HepG2 (cell line): ENCODE results near the gene NTN5. TPM values are rescaled to one million over a fixed set of nuclear protein-coding genes. Genes with fewer than 3 reads are reported as not detected.

Source experiments
- GLI4 ChIP-seq: sonication (generic); formaldehyde crosslinking; IDR thresholded peaks from 2 replicates; pipeline ENCODE4 v1.5.1; 2020; ENCODE audit warnings: missing genetic modification reagents, mild to moderate bottlenecking, moderate library complexity, borderline replicate concordance
- HDAC1 ChIP-seq: sonication (generic); formaldehyde crosslinking; IDR thresholded peaks from 2 replicates; pipeline ENCODE4 v1.5.1; 2020; ENCODE audit warnings: mild to moderate bottlenecking, missing genetic modification reagents
- HNRNPLL ChIP-seq: fragments of 200-400 bp; formaldehyde crosslinking; IDR thresholded peaks from 2 replicates; pipeline ENCODE4 v1.6.1; 2017; ENCODE audit warnings: mild to moderate bottlenecking, low read depth, low read length; ENCODE audit not compliant: poor library complexity, severe bottlenecking
- HOMEZ ChIP-seq: IDR thresholded peaks from 2 replicates; pipeline ENCODE4 v1.6.1; 2016; ENCODE audit warnings: low read depth
- KLF9 ChIP-seq: IDR thresholded peaks from 2 replicates; pipeline ENCODE4 v1.6.1; 2016; ENCODE audit warnings: low read depth
- PAXIP1 ChIP-seq: sonication (generic); formaldehyde crosslinking; conservative IDR thresholded peaks from 2 replicates; pipeline ENCODE4 v1.4.0; 2020; ENCODE audit warnings: mild to moderate bottlenecking, missing genetic modification reagents, moderate library complexity
- PITX1 ChIP-seq: sonication (generic); formaldehyde crosslinking; IDR thresholded peaks from 2 replicates; pipeline ENCODE4 v1.5.1; 2020; ENCODE audit warnings: mild to moderate bottlenecking, missing genetic modification reagents
- POLR2AphosphoS5 ChIP-seq: IDR thresholded peaks from 2 replicates; pipeline ENCODE4 v1.6.1; 2012; ENCODE audit warnings: low read depth, low read length
- PTBP1 ChIP-seq: fragments of 200-400 bp; formaldehyde crosslinking; IDR thresholded peaks from 2 replicates; pipeline ENCODE4 v1.6.1; 2018; ENCODE audit warnings: low read length, low read depth; ENCODE audit not compliant: poor library complexity, severe bottlenecking
- RARG ChIP-seq: sonication (generic); formaldehyde crosslinking; IDR thresholded peaks from 2 replicates; pipeline ENCODE4 v1.4.0; 2020; ENCODE audit warnings: low read depth, mild to moderate bottlenecking, missing genetic modification reagents
- RFX5 ChIP-seq: IDR thresholded peaks from 2 replicates; pipeline ENCODE4 v1.6.1; 2011; ENCODE audit warnings: low read depth, low read length, improper control_type of control experiment
- ZBTB38 ChIP-seq: sonication (generic); formaldehyde crosslinking; IDR thresholded peaks from 2 replicates; pipeline ENCODE4 v1.5.1; 2020; ENCODE audit warnings: mild to moderate bottlenecking, missing genetic modification reagents
- ZBTB7A ChIP-seq: sonication (generic); formaldehyde crosslinking; IDR thresholded peaks from 2 replicates; pipeline ENCODE4 v1.8.0; 2022; ENCODE audit warnings: mild to moderate bottlenecking, missing genetic modification reagents
- ZNF468 ChIP-seq: sonication (generic); formaldehyde crosslinking; IDR thresholded peaks from 2 replicates; pipeline ENCODE4 v1.8.0; 2022; ENCODE audit warnings: mild to moderate bottlenecking, moderate library complexity, missing genetic modification reagents
- ZNF672 ChIP-seq: sonication (generic); formaldehyde crosslinking; IDR thresholded peaks from 2 replicates; pipeline ENCODE4 v1.8.1; 2022; ENCODE audit warnings: missing genetic modification reagents
- ZNF703 ChIP-seq: sonication (generic); formaldehyde crosslinking; IDR thresholded peaks from 2 replicates; pipeline ENCODE4 v1.5.1; 2020; ENCODE audit warnings: missing genetic modification reagents, mild to moderate bottlenecking, moderate library complexity, borderline replicate concordance
- ZNF839 ChIP-seq: sonication (generic); formaldehyde crosslinking; IDR thresholded peaks from 2 replicates; pipeline ENCODE4 v1.4.0; 2020; ENCODE audit warnings: missing genetic modification reagents, mild to moderate bottlenecking, borderline replicate concordance
- polyA plus RNA-seq, 8 experiments: library from polyadenylated mRNA; depleted of rRNA in 3 of 8; stranded (reverse) in 7 of 8; unstranded in 1 of 8; fragments of >200 nt; fragmentation: Illumina TruSeq in 4 of 8; extraction: Trizol in 4 of 8; gene quantifications; 2 replicates each; pipeline versions ENCODE4 v1.2.1 to v1.2.3, GENCODE V29; 2011 to 2016; ENCODE audit warnings: low read depth in 4 of 8, missing spikeins in 1 of 8, mixed read lengths in 1 of 8; ENCODE audit not compliant: insufficient read depth in 1 of 8
- total RNA-seq, 5 experiments: library from RNA; depleted of rRNA; stranded (reverse); fragments of >200 nt; fragmentation: Illumina TruSeq; extraction: Trizol; gene quantifications; 2 replicates each; pipeline ENCODE4 v1.2.3, GENCODE V29; 2016; ENCODE audit warnings: low read depth in 1 of 5
- TF ChIP-seq, protein P1 (sequence below): IDR thresholded peaks from 2 replicates; pipeline ENCODE4 v1.6.1; 2016
- TF ChIP-seq, protein P2 (sequence below): IDR thresholded peaks from 2 replicates; pipeline ENCODE4 v1.6.1; 2016
- TF ChIP-seq, protein P3 (sequence below): fragments of 450-650 bp; IDR thresholded peaks from 2 replicates; pipeline ENCODE4 v1.6.1; 2016

The NTN5 gene
- total and polyA plus RNA-seq, 2 of the 13 experiments (the other 11 are each of a cell fraction or from before 2014, with no cell fraction given): 0.05 TPM; not detected in 1

DNA sequence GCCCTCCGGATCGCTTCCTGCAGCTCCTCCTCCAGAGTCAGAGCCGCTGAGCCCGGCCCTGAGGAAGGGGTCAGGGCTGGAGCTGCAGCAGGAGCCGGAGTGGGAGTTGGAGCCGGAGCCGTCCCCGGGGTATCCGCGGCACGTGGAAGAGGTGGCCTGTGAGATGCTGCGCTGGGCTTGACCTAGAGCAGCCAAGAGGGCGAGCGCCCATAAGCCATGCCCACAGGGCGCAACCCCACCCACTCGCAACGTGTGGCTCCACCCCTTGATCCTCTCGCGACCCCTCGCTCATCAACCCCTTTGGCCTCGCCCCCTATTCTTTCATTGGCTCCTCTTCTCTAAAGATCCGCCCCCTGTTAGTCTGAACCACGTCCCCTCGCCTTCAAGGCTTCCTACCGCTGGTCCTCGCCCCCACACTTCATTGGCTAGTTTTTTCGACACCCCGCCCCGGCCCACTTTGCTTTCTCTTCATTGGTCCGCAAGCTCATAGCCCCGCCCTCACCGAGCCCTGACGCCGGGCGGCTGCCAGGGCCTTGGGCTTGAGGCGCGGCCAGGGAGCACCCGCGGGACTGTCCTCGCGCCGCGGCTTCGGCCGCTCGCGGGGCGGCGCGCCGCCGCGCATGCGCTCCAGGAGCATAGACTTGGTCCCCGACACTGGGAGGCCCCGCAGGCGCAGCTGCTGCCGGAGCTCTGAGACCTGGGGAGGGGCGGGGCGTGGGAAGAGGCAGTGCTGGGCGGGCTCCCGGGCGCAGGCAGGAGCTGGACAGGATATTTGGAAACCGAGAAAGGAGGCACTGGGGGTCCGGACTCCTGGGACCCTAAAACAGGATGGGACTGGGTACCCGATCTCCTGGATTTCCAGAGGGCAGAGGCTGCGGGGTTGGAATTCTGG lies 41.3 kb upstream of the NTN5 start (continued):
- peak; percentile 50 for TF ChIP-seq HNRNPLL
- peak; percentile 44; the same call in 1 of the 2 replicates for TF ChIP-seq HDAC1 (CRISPR knock-in tag)
- TF ChIP-seq, protein P1, sequence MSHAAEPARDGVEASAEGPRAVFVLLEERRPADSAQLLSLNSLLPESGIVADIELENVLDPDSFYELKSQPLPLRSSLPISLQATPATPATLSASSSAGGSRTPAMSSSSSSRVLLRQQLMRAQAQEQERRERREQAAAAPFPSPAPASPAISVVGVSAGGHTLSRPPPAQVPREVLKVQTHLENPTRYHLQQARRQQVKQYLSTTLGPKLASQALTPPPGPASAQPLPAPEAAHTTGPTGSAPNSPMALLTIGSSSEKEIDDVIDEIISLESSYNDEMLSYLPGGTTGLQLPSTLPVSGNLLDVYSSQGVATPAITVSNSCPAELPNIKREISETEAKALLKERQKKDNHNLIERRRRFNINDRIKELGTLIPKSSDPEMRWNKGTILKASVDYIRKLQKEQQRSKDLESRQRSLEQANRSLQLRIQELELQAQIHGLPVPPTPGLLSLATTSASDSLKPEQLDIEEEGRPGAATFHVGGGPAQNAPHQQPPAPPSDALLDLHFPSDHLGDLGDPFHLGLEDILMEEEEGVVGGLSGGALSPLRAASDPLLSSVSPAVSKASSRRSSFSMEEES (CRISPR knock-in tag): 0 out of 2 replicates have a peak, but pooled peaks have one; percentile 56
- TF ChIP-seq KLF9 (CRISPR knock-in tag): no peak
- TF ChIP-seq ZBTB7A (CRISPR knock-in tag): no peak
- no peak; the same call in 1 of the 2 replicates for TF ChIP-seq HOMEZ (CRISPR knock-in tag)
- no peak for TF ChIP-seq ZNF703 (CRISPR knock-in tag)
- TF ChIP-seq ZNF672 (CRISPR knock-in tag): no peak
- peak; percentile 34 for TF ChIP-seq RFX5
- no peak for TF ChIP-seq RARG (CRISPR knock-in tag)
- no peak for TF ChIP-seq ZNF839 (CRISPR knock-in tag)
- peak; percentile 52; the same call in 1 of the 2 replicates for TF ChIP-seq ZBTB38
- TF ChIP-seq PITX1: peak; percentile 15; the same call in 1 of the 2 replicates
- no peak for TF ChIP-seq PTBP1
- TF ChIP-seq, protein P2, sequence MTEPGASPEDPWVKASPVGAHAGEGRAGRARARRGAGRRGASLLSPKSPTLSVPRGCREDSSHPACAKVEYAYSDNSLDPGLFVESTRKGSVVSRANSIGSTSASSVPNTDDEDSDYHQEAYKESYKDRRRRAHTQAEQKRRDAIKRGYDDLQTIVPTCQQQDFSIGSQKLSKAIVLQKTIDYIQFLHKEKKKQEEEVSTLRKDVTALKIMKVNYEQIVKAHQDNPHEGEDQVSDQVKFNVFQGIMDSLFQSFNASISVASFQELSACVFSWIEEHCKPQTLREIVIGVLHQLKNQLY: peak; percentile 17; the same call in 1 of the 2 replicates
- no peak for TF ChIP-seq ZNF468 (CRISPR knock-in tag)
- TF ChIP-seq, protein P3, sequence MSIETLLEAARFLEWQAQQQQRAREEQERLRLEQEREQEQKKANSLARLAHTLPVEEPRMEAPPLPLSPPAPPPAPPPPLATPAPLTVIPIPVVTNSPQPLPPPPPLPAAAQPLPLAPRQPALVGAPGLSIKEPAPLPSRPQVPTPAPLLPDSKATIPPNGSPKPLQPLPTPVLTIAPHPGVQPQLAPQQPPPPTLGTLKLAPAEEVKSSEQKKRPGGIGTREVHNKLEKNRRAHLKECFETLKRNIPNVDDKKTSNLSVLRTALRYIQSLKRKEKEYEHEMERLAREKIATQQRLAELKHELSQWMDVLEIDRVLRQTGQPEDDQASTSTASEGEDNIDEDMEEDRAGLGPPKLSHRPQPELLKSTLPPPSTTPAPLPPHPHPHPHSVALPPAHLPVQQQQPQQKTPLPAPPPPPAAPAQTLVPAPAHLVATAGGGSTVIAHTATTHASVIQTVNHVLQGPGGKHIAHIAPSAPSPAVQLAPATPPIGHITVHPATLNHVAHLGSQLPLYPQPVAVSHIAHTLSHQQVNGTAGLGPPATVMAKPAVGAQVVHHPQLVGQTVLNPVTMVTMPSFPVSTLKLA: 0 out of 2 replicates have a peak, but pooled peaks have one; percentile 33
- peak; percentile 44; the same call in 1 of the 2 replicates for TF ChIP-seq GLI4 (CRISPR knock-in tag)
- TF ChIP-seq POLR2AphosphoS5: peak; percentile 44
- no peak; the same call in none of the 2 replicates for TF ChIP-seq PAXIP1
